GM11168 (cell line): ENCODE results near the gene PRRT2.
"Not testable (repeated sequence)": the region's sequence is repeated elsewhere in the genome, so short reads cannot be mapped to it uniquely, and the experiment has no call there.

Experiments
- in situ Hi-C: fragments of 300-500 bp; cut with MboI; formaldehyde crosslinking; loops from one replicate; pipeline ENCODE4 v1.12.0; 2022; ENCODE audit warnings: low sequenced_read_pairs; ENCODE audit not compliant: unreplicated experiment

The PRRT2 gene

GRCh38 chr16:29811896-29812665, at the start of gene PRRT2:
PRRT2 (plus strand) TSS chr16:29812193; CDS start chr16:29813055, 862 bp downstream.
- in situ Hi-C loops, result no loop called here

GRCh38 chr16:29763326-29763725, 48.7 kb upstream of the PRRT2 start:
- in situ Hi-C loops, result no loop called here

GRCh38 chr16:29765167-29766032, 46.6 kb upstream of the PRRT2 start:
- in situ Hi-C loops, result no loop called here

DNA sequence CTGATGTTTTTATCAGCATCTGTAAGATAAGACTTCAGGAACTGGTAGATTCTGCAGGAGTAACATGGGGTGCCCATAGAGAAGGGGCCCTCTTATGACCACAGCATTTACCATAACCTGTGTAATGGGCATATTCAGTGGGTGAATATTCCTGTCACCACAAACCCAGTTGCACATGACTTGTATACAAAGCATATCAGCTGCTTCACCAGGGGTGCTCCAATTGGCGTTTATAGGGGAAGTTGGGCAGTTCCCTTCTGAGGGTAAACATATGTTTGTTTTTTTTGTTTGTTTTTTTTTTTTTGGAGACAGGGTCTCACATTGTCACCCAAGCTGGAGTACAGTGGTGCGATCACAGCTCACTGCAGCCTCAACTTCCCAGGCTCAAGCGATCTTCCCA, 45.4 kb upstream of the PRRT2 start:
- in situ Hi-C loops, result no loop called here

GRCh38 chr16:29767062-29767461, 44.9 kb upstream of the PRRT2 start:
- in situ Hi-C loops, result no loop called here

DNA sequence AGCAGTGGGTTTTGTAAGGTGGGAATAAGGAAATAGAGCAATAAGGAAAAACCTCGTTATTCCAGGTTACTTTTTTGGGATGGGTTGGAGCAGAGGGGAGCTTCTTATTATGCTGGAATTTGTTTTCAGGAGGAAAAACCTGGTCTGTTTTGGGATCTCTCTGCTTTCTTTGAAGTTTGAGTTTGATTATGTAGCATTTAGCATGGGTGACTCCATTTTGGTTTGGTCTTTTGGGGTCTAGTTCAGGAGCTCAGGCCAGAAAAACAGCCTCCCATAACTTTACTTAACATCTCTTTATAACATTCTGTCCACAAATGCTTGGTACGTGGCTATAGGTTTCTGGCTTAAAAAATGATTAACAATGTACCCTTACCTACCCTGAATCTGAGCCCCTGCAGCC, 42.5 kb upstream of the PRRT2 start:
- in situ Hi-C loops, result no loop called here

DNA sequence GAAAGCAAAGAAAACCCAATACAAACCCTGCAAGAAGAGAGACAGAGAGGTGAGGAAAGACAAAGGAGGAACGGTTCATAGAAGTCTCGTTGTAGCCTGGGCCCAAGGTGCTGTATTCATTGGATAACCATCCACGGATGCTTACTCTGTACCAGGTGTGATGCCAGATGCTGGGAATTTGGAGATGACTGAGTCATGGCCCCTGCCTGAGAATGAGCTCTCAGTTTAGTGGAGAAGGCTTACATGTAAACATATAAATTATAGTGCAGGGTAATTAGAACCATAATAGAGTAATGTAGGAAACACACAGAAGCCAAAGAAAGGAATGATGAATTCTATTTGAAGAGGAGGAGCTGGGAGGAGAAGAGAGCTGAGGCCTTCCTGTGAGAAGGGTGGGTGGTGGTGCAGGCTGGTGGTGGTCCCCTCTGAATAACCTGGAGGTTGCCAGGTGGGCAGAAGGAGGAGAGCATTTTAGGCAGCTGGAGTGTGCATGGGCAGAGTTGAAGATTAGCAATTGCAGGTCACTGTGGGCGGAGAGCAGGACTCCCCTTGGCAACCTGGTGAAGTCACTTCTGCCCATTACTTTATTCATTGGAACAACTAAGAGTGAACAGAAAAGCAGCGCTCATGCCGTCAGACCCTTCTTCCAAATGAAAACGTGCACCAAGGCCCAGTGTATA, 41.6 kb upstream of the PRRT2 start:
- in situ Hi-C loops, result no loop called here

GRCh38 chr16:29772330-29772729, 39.7 kb upstream of the PRRT2 start:
- in situ Hi-C loops, result not testable (repeated sequence)

- in situ Hi-C loops, result no loop called here
These were observed 37.3 kb upstream of the PRRT2 start for GRCh38 chr16:29774730-29775129.

DNA sequence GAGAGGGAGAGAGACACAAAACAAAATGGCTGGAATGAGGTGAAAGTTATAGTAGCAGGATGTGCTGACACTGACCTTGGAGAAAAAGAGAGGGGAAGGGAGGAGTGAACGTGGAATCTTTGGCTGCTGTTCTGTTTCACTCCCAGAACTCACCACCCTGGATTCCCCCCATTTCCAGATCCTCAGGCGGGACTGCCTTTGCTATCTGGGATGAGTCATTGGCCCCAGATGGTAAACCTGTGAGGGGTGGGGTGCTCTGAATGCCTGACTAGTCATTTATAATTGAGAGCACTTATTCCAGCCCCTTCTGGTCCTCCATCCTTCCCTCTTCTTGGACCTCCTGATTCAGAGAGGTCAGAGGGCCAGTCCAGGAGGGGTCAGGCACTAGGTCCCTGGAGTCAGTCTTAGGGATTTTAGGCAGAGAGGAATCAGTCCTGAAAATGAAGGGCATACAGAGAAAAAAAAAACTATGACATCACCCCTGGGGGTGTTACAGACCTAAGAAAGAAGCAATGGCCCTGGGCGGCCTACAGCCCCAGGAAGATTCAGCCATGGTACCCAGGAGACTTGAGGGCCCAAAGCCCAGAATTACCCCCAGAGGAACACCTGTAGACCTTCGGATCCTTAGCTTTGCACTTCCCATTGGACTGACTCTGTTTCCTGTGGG, 36.1 kb upstream of the PRRT2 start:
- in situ Hi-C loops, result no loop called here

DNA sequence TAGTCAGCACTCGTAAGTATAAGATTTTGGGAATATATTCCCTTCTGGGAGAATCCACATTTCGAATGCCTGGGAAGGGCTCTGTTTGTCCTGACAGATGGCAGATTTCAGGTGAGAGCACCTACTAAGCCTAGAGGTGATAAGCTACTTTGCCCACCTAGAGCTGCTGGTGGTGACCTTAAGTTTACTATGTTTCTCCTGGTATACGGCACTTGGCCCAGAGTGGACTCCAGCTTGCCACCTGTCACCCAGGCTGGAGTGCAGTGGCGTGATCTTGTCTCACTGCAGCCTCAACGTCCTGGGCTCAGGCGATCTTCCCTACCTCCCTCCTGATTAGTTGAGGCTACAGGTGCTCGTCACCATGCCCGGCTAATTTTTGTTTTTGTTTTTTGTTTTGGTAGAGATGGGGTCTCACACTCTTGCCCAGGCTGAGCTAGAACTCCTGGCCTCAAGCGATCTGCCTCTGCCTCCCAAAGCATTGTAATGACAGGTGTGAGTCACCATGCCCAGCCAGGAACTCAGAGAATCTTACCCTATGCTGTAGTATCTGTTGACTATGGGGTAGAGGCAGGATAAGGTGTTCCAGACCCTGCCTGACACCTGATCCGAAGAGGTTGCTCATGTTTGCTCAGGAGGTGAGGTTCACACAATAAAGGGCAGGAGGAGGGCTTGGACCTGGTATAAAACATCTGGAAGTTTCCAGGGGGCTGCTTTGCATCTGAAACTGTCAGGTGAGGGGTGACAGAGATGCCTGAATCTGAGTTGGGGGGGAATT, 34.2 kb upstream of the PRRT2 start, which contains the start of gene ZG16:
TSS of gene ZG16 (plus strand) at position 681 of the 775 bp plus-strand sequence. CDS start 1,011 bp downstream, outside the sequence.
- in situ Hi-C loops, result no loop called here

DNA sequence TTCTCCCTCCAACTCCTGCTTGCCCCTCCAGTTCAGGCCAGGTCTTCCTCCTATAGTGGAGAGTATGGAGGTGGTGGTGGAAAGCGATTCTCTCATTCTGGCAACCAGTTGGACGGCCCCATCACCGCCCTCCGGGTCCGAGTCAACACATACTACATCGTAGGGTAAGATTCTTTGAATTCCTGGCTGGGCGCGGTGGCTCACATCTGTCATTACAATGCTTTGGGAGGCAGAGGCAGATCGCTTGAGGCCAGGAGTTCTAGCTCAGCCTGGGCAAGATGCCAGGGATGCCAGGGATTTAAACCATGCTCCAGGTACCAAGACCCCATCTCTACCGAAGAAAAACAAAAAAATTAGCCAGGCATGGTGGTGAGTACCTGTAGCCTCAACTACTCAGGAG, 32.5 kb upstream of the PRRT2 start:
- in situ Hi-C loops, result no loop called here

DNA sequence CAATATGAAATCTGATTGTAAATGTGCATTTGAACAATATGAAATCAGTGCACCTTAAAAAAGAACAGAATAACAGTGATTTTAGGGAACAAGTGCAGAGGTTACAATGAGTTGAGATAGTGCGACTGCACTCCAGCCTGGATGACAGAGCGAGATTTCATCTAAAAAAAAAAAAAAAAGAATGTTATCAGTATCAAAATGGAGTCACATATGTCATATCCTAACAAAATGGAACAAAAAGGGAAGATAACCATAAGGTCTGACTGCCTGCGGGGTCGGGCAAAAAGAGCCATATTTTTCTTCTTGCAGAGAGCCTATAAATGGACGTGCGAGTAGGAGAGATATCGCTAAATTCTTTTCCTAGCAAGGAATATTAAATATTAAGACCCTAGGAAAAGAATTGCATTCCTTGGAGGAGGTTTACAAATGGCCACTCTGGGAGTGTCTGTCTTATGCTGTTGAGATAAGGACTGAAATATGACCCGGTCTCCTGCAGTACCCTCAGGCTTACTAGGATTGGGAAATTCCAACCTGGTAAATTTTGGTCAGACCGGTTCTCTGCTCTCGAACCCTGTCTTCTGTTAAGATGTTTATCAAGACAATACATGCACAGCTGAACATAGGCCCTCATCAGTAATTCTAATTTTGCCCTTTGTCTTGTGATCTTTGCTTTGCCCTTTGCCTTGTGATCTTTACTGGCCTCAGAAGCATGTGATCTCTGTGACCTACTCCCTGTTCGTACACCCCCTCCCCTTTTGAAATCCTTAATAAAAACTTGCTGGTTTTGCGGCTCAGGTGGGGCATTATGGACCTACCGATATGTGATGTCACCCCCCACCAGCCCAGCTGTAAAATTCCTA, 28.7 kb upstream of the PRRT2 start:
- in situ Hi-C loops, result not testable (repeated sequence)

- in situ Hi-C loops, result no loop called here
These were observed 27.8 kb upstream of the PRRT2 start for GRCh38 chr16:29784157-29784556.

DNA sequence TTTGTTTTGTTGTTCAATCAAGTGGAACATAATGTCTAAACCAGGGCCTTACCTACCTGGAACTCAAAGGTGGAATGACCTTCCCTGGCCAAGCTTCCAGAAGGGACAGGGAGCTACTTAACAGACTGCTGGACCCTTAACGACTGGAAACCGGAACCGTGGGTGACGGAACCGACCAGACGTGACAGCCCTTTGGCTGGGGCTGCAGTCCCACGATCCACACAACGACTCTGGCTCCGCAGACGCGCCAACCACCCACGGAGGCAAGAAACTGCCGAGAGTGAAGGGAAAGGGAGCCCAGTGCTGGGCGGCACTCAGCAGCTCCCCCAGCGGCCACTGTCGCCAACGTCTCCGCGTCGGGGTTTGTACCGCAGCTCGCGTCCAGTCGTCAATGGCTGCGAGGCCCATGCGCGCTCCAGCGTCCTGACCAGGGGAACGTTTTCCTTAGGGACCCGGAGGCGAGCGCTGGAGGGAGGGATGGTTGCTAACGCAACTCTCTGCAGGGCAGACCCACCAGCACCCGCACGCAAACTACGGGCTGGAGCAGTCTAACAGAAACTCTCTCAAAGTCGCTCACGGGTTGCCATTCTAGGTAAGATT, 27.0 kb upstream of the PRRT2 start:
- in situ Hi-C loops, result loop anchor here (5.0 kb wide), 1 partner anchor 43 kb away; no protein-coding TSS in a partner anchor

- in situ Hi-C loops, result loop anchor here (5.0 kb wide), 1 partner anchor 45 kb away; no protein-coding TSS in a partner anchor
These were observed 24.8 kb upstream of the PRRT2 start for GRCh38 chr16:29787155-29787554.

DNA sequence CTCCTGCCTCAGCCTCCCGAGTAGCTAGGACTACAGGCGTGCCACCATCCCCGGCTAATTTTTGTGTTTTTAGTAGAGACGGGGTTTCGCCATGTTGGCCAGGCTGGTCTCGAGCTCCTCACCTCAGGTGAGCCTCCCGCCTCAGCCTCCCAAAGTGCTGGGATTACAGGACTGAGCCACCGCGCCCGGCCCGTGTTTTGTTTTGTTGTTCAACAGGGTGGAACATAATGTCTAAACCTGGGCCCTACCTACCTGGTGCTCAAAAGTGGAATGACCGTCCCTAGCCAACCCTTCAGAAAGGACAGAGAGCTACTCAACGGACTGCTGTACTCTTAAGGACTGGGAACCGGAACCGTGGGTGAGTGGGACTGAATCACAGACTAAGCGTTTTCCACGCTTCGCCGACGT, 22.2 kb upstream of the PRRT2 start:
- in situ Hi-C loops, result loop anchor here (5.0 kb wide), 1 partner anchor 47 kb away; no protein-coding TSS in a partner anchor
